Measurements from ENCODE around the gene B4GALNT3.

- TF ChIP-seq TAF1 (IDR thresholded peaks at IDR 0.05; ENCODE audit: borderline replicate concordance, low read depth, low read length), result no peak
- no peak for TF ChIP-seq POLR2A (IDR thresholded peaks at IDR 0.05; ENCODE audit: low read depth, low read length)
These were observed 102.9 kb downstream of the B4GALNT3 start for GRCh38 chr12:562634-563033.

Data from GM12892 (cell line).